Articular chondrocyte of knee joint (primary cell): Measurements from ENCODE around the gene EXOC8. TPM values are rescaled to one million over a fixed set of nuclear protein-coding genes. Genes with fewer than 3 reads are reported as not detected.

Experiments used
- total RNA-seq: library from RNA; depleted of rRNA; stranded (reverse); fragments of >200 nt; gene quantifications from 2 replicates; pipeline ENCODE4 v1.2.3, GENCODE V29; 2012

EXOC8 gene
- 18.2 and 22.2 TPM in 2 replicates for total RNA-seq

DNA sequence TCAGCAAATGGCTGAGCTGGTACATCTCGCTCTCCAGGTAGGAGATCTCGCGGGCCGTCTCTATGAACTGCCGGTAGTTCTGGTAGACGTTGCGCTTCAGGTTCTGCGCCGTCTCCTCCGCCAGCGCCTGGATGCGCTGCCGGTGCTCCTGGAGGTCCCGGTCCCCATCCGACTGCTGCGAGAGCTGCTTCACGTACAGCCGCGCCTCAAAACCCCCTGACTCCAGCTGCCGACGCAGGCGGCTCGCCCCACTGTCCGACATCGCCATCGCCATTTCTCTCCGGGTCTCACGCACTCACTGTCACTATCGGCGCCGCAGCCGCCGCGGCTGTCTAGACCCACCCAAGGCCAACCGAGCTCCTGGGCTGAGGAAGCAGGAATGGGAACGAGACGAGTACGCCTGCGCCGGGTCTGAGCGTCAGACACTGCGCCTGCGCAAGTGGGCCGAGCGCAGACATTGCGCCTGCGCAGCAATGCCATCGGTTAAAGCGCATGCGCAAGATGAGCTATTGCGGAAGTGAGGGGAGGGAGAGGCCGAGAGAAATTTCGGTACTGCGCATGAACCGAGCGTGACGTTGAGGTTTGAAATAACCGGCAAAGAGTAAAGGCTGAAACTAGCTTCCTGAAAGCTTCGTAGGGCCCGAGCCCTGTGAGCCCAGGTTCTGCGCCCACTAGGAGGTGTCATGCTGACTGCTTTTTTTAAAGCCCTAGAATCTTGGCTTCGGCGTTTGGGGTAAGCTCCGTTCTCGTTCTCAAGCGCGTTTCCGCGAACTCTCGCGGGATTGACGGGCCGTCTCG is at the start of gene EXOC8:
TSS of gene EXOC8 (minus strand) at position 381 of the 798 bp plus-strand sequence. CDS start at position 274, 107 bp downstream.

DNA sequence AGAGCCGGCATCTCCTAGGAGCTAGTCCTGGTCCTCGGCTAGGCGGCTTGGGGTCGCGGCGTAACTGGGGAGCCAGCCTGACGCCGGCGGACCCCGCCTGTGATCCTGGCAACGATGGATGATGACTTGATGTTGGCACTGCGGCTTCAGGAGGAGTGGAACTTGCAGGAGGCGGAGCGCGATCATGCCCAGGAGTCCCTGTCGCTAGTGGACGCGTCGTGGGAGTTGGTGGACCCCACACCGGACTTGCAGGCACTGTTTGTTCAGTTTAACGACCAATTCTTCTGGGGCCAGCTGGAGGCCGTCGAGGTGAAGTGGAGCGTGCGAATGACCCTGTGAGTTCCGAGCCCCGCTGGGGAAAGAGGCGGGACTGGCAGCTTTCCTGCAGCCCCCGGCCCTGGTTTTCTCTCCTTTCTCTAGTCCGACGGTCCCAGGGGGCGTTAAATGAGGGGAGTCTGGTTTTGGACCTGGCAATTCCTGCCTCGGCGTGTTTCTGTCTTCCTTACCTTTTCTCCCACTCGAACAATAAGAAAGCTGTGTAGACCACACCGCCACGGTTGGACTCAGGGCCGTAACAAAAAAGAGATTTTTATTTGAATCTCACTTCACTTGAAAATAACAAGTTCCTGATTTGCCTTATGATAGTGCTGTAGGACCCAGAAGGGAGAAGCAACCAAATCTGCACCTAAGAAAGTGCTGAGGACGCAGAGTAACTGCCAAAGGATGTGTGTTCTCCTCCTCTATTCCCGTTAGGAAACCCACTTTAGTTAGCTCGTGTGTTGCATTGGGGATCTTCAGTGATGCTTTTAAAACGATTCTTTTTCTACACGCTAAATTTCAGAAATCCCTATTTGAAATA is 847 bp upstream of the EXOC8 start, which contains the start of gene SPRTN:
TSS of gene SPRTN (plus strand) at position 24 of the 859 bp plus-strand sequence. CDS start at position 115, 91 bp downstream.

Other genes with a start within 250 kb of the EXOC8 start
- under 0.01 and 0.22 TPM in 2 replicates for gene TRIM67, start 175.8 kb downstream of the EXOC8 start, total RNA-seq
- gene GNPAT, start 96.6 kb downstream of the EXOC8 start, total RNA-seq = 53.6 and 57.4 TPM in 2 replicates
- gene SPRTN, start 441 bp upstream of the EXOC8 start, total RNA-seq = 16.9 and 17.0 TPM in 2 replicates
- gene EGLN1, start 84.4 kb upstream of the EXOC8 start, total RNA-seq = 61.7 and 73.7 TPM in 2 replicates
- gene TSNAX, start 190.8 kb upstream of the EXOC8 start, total RNA-seq = 45.7 and 56.7 TPM in 2 replicates